Mucosa of descending colon (tissue), 3 donors: ENCODE measurements around the gene ALG12. TPM values are rescaled to one million over a fixed set of nuclear protein-coding genes. Genes with fewer than 3 reads are reported as not detected.

Experiments used
- ATAC-seq: fragments of 200-7000 bp; cut with Tn5 transposase; one replicate; pipeline ENCODE4 v1.9.1; 2020; ENCODE audit warnings: mild to moderate bottlenecking, moderate library complexity
- DNase-seq, 3 donors: peaks; one replicate each; pipeline ENCODE4 v3.0.0-alpha.2; 2020
- H3K36me3 ChIP-seq: fragments of 200-600 bp; one replicate; pipeline ENCODE4 v1.8.0; 2021; ENCODE audit warnings: low read depth, mild to moderate bottlenecking
- H3K4me1 ChIP-seq: fragments of 200-600 bp; one replicate; pipeline ENCODE4 v1.8.0; 2021; ENCODE audit warnings: low read depth, mild to moderate bottlenecking
- H3K4me3 ChIP-seq: fragments of 200-600 bp; one replicate; pipeline ENCODE4 v1.8.0; 2021; ENCODE audit warnings: mild to moderate bottlenecking
- H3K9me3 ChIP-seq: fragments of 200-600 bp; one replicate; pipeline ENCODE4 v1.8.0; 2021; ENCODE audit warnings: mild to moderate bottlenecking
- intact Hi-C, 2 donors: fragments of 100-400 bp; cut with DNase I in 1 of 2; cut with micrococcal nuclease in 1 of 2; formaldehyde crosslinking; loops; one replicate each; pipeline versions ENCODE4 v1.11.0 to v1.11.1; 2022; cut with DNase I, micrococcal nuclease
- total RNA-seq, 3 donors: library from RNA; stranded (reverse); fragmentation: NEBNext Ultra II Directional in 2 of 3; extraction: Animal tissue kit (Norgen Biotek cat#: 25700) in 2 of 3; gene quantifications; one replicate each; pipeline versions ENCODE4 v1.2.1 to v1.2.4, GENCODE V29; 2021 to 2023
- TF ChIP-seq, protein P1 (sequence below): fragments of 200-600 bp; IDR thresholded peaks from one replicate; pipeline ENCODE4 v1.8.0; 2022; ENCODE audit warnings: antibody characterized with exemption, mild to moderate bottlenecking
- donor health status: DM: no; HTN: no; CAD: no; lungs with moderate emphysema.
- donor health status: DM: no; HTN: no; CAD: no.
- donor health status: DM: no; HTN: yes; CAD: no.

Gene ALG12
- total RNA-seq, 3 donors from 2014 or later: 21.7 to 28.7 (median 25.5) TPM

DNA sequence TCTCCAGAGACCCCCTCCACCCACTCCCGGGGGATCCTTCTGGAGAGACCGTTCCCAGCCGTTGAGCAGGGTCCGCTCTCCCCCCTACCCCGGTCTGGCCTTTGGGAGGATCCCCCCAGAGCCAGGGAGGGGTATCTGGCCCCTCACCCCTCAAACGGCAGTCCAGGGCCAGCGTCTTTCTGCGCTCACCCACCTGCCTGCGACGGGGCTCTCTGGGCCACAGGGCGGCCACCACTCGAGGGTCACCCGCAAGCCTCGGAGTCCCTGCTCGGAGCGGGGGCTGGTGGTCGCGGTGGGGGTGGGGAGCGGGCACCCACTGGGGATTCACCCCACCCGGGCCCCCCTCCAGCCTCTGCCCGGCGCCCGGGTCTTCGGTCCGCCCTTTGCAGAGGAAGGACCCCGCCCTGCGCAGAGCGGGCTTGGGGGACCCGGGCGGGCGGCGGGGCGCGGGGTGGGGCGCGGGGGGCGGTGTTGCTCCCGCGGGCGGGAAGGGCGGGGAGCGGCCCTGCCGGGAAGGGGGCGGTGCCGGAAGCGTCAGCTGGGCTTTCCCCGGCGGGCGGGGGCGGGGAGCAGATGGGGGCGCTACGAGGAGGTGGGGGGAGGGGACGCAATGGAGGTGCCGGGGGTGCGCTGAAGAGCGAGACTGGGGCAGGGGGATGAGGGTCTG lies 16.8 kb upstream of the ALG12 start:
- Histone ChIP-seq H3K36me3 (no peaks in the 10 kb centered on the region), H3K4me3 (no peak overlapping the region), H3K4me1 (peaks cover 42% of the 10 kb centered on the region), H3K9me3 (no peaks in the 10 kb centered on the region)
- intact Hi-C loops: no loop called here
- TF ChIP-seq, protein P1, sequence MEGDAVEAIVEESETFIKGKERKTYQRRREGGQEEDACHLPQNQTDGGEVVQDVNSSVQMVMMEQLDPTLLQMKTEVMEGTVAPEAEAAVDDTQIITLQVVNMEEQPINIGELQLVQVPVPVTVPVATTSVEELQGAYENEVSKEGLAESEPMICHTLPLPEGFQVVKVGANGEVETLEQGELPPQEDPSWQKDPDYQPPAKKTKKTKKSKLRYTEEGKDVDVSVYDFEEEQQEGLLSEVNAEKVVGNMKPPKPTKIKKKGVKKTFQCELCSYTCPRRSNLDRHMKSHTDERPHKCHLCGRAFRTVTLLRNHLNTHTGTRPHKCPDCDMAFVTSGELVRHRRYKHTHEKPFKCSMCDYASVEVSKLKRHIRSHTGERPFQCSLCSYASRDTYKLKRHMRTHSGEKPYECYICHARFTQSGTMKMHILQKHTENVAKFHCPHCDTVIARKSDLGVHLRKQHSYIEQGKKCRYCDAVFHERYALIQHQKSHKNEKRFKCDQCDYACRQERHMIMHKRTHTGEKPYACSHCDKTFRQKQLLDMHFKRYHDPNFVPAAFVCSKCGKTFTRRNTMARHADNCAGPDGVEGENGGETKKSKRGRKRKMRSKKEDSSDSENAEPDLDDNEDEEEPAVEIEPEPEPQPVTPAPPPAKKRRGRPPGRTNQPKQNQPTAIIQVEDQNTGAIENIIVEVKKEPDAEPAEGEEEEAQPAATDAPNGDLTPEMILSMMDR: no peak
- ATAC-seq (peak; percentile 60), DNase-seq (peak; percentile 89 to 95 (median 92))

DNA sequence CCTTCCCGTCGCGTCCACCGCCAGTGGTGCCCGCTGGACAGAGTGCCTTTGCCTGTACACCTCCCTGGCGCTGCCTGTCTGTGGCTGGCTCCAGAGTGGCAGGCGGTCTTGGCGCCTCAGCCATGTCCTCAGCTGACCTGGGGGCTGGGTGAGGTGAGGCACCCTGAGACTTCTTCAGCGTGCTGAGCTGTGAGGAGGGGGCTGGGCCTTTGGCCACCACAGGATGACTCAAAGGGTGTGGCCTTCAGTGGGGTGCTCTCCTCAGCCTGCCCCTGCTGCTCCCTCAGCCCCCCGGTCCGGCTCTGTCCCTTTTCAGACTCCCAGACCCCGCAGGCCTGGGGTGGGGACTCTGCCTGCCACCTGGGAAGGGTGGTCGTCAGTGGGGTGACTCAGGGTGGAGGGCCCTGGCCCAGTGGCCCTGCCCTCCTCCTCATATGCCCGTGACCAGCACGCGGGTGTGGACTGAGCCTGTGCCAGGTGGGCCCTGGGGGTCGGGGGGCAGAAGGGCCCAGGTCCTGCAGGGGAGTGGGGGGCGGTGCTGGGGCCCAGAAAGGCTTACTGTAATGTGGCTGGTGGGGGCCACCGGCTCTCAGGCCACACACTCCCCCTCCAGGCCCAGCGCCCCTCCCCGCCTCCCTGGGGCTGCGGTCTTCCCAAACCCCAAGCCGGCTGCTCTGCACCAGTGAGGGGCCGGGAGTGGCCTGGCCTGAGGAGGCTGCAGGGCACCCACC lies 16.1 kb upstream of the ALG12 start:
- intact Hi-C loops: no loop called here
- Histone ChIP-seq H3K4me3 (no peak overlapping the region), H3K9me3 (no peaks in the 10 kb centered on the region), H3K36me3 (no peaks in the 10 kb centered on the region), H3K4me1 (peaks cover 45% of the 10 kb centered on the region)
- TF ChIP-seq, protein P1: no peak
- DNase-seq (peak; percentile 62 to 85 (median 68)), ATAC-seq (peak; percentile 6)

DNA sequence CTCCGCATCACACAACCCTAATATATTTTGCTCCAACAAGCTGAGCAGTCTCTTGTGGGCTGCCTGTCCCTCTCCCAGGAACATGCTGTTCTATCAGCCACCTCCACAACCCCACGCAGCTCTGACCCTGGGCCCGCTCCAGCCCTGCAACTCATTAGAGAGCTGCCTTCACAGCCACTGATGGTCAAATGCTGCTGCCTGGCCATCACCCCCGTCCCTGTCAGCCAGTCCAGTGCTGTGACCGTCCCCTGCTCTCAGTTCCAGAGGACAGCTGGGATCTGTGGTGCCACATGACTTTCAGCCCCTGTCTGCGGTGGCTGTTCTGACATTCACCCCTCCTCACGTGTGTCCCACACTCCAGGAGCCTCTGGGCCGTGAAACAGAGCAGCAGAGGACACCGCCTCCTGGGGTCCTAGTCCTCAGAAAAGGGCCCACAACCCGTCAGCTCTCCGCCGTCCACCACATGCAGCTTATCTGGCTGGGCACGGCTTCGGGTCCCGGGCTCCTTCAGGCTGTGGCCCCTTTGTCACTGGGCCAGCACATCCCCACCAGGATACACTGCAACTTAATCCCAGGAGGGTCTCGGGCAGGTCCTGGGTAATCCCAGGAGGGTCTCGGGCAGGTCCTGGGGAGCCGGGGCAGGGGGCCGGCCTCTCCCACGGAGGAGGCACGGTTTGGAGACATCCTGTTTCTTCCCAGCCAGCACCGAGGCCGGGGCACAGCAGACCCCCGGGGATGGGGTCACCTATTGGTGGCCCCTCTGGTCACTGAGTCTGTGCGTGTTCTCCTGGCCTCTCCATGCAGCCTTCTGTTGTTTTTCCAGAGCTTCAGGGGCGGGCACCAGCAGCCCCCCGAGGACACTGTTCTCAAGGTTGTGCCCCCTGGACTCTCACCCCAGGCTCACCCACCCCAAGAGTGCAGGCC lies 15.3 kb upstream of the ALG12 start:
- Histone ChIP-seq H3K36me3 (no peaks in the 10 kb centered on the region), H3K4me1 (peaks cover 45% of the 10 kb centered on the region), H3K9me3 (no peaks in the 10 kb centered on the region), H3K4me3 (no peak overlapping the region)
- intact Hi-C loops: no loop called here
- DNase-seq (peak; percentile 34 to 68 (median 49)), ATAC-seq (no peak)
- TF ChIP-seq, protein P1: no peak

DNA sequence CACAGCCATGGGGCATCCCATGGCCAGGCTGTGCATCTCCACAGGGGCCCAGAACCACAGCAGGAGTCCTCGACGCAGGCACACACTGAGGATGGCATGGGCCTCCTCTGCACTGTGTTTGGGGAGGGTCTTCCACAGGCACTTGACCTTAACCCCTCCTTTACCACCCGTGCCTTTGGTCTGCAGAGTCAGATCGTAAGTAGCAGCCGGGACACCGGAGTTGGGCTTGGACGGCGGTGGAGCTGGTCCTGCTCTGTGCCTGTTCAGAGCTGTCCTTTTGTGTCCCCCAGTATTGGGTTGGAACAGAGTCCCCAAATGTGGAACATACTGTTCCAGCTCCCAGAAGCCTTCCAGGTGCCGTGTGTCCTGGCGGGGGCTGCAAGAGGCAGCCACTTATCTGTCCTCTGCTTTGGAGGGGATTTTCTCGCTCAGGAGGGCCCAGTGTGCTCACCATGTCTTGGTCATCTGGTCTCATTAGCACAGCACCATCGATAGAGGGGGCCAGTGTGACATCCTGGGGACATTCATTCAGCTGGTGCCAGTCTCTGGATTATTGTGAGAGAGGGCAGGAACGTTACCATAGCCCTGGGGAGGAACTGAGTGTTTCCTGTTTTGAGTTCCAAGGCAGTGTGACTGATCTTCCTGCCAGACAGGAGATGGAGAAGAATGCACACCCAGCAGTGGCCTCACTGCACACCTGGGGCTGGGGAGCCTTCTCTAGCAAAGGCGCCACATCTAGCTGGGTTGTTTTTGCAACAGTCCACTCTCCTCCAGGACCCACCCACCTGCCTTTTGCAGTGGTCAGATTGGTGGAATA lies 12.6 kb upstream of the ALG12 start:
- ATAC-seq: peak; percentile 65
- H3K4me1 ChIP-seq: peaks cover 35% of the 10 kb centered on the region
- intact Hi-C loops: loop anchor here in 1 of 2 donors (2.0 kb wide), 1 partner anchor 100 kb away; no protein-coding TSS in a partner anchor

More for the DNA sequence above, 12.6 kb upstream of the ALG12 start:
- no peaks in the 10 kb centered on the region for H3K36me3 ChIP-seq
- H3K4me3 ChIP-seq: no peak overlapping the region
- no peaks in the 10 kb centered on the region for H3K9me3 ChIP-seq
- TF ChIP-seq, protein P1: peak; percentile 27
- peak in 2 of 3 donors; percentile 74 to 89 for DNase-seq
